ENCODE results near the gene RHBDD2. TPM values are rescaled to one million over a fixed set of nuclear protein-coding genes. Genes with fewer than 3 reads are reported as not detected.
A peak's percentile ranks its signal among the peaks of the same experiment; 100 is the strongest.

Gene RHBDD2
- total RNA-seq, 1 donor from 2014 or later = 19.1 TPM

DNA sequence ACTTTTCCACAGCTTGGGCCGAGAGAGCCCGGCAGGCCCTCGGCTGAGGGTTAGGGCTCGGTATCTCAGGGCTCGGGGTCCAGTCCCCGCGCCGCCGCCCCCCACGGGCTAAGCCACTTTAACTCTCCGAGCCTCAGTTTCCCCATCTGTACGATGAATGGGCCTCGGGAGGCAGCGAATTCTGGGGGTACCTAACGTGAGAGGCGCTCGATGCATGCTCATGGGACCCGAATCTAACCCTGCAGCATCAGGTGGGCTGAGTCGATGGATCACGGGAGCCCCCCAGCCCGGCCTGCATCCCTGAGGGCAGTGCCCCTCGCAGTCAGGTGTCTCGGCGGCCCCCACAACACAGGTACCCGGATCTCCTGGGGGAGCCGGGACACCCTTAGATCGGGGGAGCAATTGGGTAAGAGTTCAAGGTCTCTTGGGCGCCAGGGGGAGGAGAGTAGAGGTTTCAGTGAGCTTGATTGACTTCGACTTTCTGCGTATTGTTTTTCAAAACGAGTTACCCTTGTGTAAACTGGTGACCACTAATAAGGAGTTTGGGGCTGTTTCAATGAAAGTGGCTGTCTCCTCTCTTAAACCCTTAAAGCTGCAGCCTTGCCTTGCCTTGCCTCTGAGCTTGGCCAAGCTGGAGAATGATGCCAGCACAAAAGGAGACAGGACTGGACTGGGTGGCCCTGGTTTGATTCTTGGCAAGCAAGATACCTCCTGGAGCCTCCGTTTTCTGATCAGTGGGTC lies 36.8 kb downstream of the RHBDD2 start:
- Histone ChIP-seq H3K9me3 (replicated peaks) (no peaks in the 10 kb centered on the region), H3K27ac (replicated peaks) (peak overlapping the region; percentile 94), H3K4me3 (peak overlapping the region; percentile 92), H3K4me1 (peaks cover 67% of the 10 kb centered on the region), H3K36me3 (no peaks in the 10 kb centered on the region), H3K27me3 (ENCODE audit: low read depth) (no peaks in the 10 kb centered on the region)
- DNase-seq = no peak
- TF ChIP-seq, protein P1, sequence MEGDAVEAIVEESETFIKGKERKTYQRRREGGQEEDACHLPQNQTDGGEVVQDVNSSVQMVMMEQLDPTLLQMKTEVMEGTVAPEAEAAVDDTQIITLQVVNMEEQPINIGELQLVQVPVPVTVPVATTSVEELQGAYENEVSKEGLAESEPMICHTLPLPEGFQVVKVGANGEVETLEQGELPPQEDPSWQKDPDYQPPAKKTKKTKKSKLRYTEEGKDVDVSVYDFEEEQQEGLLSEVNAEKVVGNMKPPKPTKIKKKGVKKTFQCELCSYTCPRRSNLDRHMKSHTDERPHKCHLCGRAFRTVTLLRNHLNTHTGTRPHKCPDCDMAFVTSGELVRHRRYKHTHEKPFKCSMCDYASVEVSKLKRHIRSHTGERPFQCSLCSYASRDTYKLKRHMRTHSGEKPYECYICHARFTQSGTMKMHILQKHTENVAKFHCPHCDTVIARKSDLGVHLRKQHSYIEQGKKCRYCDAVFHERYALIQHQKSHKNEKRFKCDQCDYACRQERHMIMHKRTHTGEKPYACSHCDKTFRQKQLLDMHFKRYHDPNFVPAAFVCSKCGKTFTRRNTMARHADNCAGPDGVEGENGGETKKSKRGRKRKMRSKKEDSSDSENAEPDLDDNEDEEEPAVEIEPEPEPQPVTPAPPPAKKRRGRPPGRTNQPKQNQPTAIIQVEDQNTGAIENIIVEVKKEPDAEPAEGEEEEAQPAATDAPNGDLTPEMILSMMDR (IDR thresholded peaks at IDR 0.05; ENCODE audit: borderline replicate concordance) = no peak
- intact Hi-C loops (cut with micrococcal nuclease) = no loop called here

DNA sequence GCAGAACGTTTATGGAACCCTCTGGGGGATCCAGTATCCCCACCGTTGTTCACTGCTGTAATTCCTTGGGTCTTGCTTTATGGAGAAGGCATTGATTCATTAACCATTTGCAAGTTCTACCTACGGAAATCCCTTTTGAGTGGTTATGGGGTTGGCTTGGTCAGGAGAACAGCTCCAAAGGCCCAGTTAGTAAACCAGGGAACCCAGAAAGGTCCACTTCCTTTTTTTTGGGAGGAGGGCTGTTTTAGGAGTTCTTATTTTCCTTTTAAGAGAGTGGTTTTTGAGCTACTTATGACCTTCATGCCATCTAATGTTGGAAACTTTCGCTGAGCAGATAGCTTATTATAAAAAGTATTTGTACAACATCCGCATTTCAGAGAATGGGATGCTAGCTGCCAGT lies 37.4 kb downstream of the RHBDD2 start:
- intact Hi-C loops (cut with micrococcal nuclease) = no loop called here
- peak overlapping the region; percentile 94 for H3K27ac ChIP-seq (replicated peaks)

DNA sequence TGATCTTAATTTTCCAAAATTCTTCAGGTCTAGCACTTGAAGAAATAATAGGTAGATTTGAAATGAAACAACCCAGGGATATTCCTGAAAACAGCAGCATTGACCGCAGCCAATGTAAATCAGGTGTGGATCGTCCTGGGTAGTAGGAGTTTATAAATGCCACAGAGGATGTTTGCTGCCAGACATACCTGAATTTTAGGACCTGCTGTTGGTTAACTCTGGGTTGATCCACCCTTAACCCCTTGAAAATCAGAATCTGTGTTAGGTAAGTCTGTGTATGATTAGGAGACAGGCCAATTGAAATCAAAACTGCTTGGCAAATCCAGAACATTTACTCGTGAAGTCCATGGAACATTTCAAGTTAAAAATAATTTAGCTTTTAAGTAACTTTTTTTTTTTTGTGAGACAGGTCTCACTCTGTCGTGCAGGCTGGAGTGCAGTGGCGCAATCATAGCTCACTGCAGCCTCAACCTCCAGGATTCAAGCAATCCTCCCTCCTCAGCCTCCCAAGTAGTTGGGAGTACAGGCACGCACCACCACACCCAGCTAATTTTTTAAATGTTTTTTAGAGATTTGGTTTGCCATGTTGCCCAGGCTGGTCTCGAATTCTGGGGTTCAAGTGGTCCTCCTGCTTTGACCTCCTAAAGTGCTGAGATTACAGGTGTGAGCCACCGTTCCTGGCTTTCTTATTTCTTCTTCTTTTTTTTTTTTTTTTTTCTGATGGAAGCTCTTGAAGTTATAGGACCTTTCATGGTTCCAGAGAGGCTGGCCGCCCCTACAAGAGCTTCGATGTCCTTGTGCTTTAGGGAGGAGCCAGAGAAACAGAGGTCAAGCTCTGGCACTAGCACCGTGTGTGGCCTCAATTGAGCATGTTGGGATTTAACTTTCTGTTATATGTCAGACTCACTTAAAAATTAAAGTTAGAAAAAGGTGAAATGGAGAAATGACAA lies 38.1 kb downstream of the RHBDD2 start:
- intact Hi-C loops (cut with micrococcal nuclease) = no loop called here
- DNase-seq = no peak
- TF ChIP-seq, protein P1 (IDR thresholded peaks at IDR 0.05; ENCODE audit: borderline replicate concordance) = no peak
- peak overlapping the region; percentile 94 for H3K27ac ChIP-seq (replicated peaks)
- peaks cover 81% of the 10 kb centered on the region for H3K4me1 ChIP-seq
- no peaks in the 10 kb centered on the region for H3K27me3 ChIP-seq (ENCODE audit: low read depth)
- H3K36me3 ChIP-seq = no peaks in the 10 kb centered on the region
- peak overlapping the region; percentile 92 for H3K4me3 ChIP-seq
- H3K9me3 ChIP-seq (replicated peaks) = no peaks in the 10 kb centered on the region

More for the DNA sequence above, 37.4 kb downstream of the RHBDD2 start:
- peaks cover 74% of the 10 kb centered on the region for H3K4me1 ChIP-seq
- H3K4me3 ChIP-seq = peak overlapping the region; percentile 92
- H3K27me3 ChIP-seq (ENCODE audit: low read depth) = no peaks in the 10 kb centered on the region
- DNase-seq = no peak
- TF ChIP-seq, protein P1 (IDR thresholded peaks at IDR 0.05; ENCODE audit: borderline replicate concordance) = no peak
- no peaks in the 10 kb centered on the region for H3K9me3 ChIP-seq (replicated peaks)
- no peaks in the 10 kb centered on the region for H3K36me3 ChIP-seq

DNA sequence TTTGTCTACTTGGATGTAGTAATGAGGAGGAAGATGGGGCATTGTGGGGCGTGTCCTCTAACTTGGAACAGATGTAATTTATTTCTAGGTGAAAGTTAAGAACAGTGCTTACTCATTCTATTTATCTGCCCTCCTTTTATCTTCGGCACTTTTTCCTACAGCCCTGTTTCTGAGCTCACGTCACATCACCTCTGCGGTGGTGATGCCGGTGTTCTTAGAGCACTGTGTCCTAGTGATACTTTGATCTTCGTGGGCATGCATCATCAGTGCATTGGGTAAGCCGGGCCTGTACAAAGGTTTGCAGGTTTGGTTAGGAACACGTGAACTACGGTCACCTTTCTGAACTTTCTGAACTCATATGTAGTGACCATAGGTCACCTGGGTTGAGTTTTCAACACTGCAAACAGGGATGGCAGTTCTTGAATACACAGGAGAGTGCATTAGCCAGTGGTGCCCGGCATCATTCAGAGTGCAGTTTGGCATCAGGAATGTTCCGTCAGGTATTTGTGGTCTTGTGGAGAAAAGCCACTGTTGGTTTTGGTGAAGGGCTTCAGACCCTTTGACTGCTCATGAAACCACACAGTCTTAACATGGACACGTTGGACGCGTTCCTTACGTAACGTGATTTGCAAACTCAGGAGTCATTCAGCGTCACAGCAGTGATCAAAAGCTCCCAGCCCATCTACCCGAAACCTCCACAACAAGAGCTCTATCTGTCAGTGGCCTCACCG lies 41.8 kb downstream of the RHBDD2 start:
- Histone ChIP-seq H3K4me1 (peaks cover 98% of the 10 kb centered on the region), H3K9me3 (replicated peaks) (no peaks in the 10 kb centered on the region), H3K36me3 (no peaks in the 10 kb centered on the region), H3K27me3 (ENCODE audit: low read depth) (no peaks in the 10 kb centered on the region), H3K27ac (replicated peaks) (peak overlapping the region; percentile 49), H3K4me3 (no peak overlapping the region)
- intact Hi-C loops (cut with micrococcal nuclease) = no loop called here
- no peak for DNase-seq
- TF ChIP-seq, protein P1 (IDR thresholded peaks at IDR 0.05; ENCODE audit: borderline replicate concordance) = no peak

DNA sequence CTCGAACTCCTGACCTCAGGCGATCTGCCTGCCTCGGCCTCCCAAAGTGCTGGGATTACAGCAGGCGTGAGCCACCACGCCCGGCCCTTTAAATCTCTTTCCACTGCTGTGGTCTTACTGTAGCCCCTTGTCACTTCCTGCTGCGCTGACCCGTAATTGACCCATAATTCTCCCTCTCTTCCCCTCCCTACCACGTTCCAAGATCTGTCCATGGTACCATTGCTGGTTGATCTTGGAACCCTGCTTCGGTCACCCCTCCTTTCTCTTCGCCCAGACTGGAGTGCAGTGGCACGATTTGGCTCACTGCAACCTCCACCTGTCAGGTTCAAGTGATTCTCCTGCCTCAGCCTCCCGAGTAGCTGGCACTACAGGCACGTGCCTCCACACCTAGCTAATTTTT lies 42.6 kb downstream of the RHBDD2 start:
- H3K9me3 ChIP-seq (replicated peaks) = no peaks in the 10 kb centered on the region
- DNase-seq = no peak
- H3K27ac ChIP-seq (replicated peaks) = no peak overlapping the region
- TF ChIP-seq, protein P1 (IDR thresholded peaks at IDR 0.05; ENCODE audit: borderline replicate concordance) = no peak
- no peak overlapping the region for H3K4me3 ChIP-seq
- no peaks in the 10 kb centered on the region for H3K36me3 ChIP-seq
- no peaks in the 10 kb centered on the region for H3K27me3 ChIP-seq (ENCODE audit: low read depth)
- peaks cover 98% of the 10 kb centered on the region for H3K4me1 ChIP-seq
- intact Hi-C loops (cut with micrococcal nuclease) = no loop called here
